GM18951 (cell line): ENCODE results near the gene MLYCD.

Experiments used
- POLR2A ChIP-seq: IDR thresholded peaks from 4 replicates; pipeline ENCODE4 v1.6.1; 2011; ENCODE audit warnings: mild to moderate bottlenecking; ENCODE audit not compliant: insufficient read length, insufficient read depth; ENCODE audit errors: extremely low read depth
- in situ Hi-C: fragments of 300-500 bp; cut with MboI; formaldehyde crosslinking; loops from one replicate; pipeline ENCODE4 v1.12.0; 2022; ENCODE audit warnings: low sequenced_read_pairs, mixed read lengths, inconsistent platforms; ENCODE audit not compliant: unreplicated experiment

Gene MLYCD

DNA sequence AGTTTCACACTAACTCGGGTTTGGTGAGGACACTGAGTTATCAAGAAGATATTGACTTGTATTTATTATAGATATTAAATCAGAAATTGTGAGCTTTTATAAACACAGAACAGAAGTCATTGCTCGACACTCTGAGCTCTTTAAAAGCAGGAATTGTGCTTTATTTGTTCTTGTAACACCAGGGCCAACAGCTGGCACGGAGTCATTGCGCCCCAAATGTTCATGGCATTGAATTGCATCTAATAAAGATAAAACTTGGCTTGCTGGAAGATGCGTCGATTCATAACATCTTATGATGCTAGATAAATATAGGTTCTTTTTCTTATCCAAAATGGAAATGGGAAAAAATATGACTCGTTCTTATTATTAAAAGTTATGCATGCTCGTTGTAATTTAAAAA is 11.8 kb upstream of the MLYCD start:
- in situ Hi-C loops: no loop called here
- TF ChIP-seq POLR2A: no peak

DNA sequence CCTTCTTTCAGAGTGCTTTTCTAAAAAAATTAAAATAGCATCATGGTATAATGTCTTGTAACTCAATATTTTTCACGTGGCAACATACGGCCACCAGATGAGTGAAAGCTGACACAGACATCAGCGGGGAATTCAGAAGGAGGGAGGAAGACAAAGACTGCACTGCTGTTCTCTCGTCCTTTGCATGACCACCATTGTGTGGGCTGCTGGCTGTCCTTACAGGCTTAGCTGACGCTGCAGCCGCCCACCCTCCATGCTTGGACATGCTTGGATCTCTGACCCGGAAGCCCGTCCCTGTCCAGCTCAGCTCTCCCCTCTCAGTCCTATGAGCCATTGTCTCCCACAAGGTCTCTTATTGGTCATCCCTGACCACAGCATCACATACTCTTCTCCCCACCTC is 11.4 kb upstream of the MLYCD start:
- in situ Hi-C loops: no loop called here
- TF ChIP-seq POLR2A: no peak

DNA sequence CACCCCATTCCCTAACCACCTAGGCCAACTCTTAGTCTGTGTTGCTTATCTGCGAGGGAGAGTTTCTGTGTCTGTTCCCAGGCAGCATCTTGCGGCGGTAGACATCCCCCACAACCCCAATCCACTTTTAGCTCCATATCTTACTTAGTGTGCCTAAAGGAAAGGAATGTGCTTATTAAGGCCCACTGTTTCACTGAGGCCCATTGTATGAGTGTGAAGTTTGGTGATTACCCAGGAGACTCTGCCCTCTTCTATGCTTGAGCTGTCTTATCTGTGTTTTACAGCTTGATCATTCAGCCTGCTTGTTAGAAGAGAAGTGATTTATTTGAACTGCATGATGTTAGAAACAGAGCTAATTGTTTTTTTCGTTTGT is 10.3 kb upstream of the MLYCD start:
- in situ Hi-C loops: no loop called here

GRCh38 chr16:83890359-83890758 is 8.6 kb upstream of the MLYCD start:
- in situ Hi-C loops: no loop called here
- TF ChIP-seq POLR2A: no peak

More for the DNA sequence above, 10.3 kb upstream of the MLYCD start:
- TF ChIP-seq POLR2A: no peak

- no peak for TF ChIP-seq POLR2A
- in situ Hi-C loops: no loop called here
These were observed 7.2 kb upstream of the MLYCD start for GRCh38 chr16:83891742-83892141.

- in situ Hi-C loops: no loop called here
- no peak for TF ChIP-seq POLR2A
These were observed 3.7 kb upstream of the MLYCD start for GRCh38 chr16:83895243-83895642.

- in situ Hi-C loops: no loop called here
- TF ChIP-seq POLR2A: no peak
These were observed 3.0 kb upstream of the MLYCD start for GRCh38 chr16:83895942-83896341.

DNA sequence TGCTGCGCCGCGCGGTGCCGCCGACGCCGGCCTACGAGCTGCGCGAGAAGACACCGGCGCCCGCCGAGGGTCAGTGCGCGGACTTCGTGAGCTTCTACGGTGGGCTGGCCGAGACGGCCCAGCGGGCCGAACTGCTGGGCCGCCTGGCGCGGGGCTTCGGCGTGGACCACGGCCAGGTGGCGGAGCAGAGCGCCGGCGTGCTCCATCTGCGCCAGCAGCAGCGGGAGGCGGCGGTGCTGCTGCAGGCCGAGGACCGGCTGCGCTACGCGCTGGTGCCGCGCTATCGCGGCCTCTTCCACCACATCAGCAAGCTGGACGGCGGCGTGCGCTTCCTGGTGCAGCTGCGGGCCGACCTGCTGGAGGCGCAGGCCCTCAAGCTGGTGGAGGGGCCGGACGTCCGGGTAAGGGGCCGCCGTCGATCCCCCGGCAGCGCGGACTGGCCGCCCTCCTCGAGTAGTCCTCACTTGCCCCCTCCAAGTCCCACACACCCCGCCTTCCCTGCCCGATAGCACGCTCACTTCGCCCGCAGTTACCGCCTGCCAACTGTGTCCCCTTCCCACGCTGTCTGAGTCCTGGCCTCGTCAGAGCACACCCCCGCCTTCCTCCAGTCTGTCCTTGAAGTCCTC is 470 bp downstream of the MLYCD start:
- in situ Hi-C loops: no loop called here

GRCh38 chr16:83899978-83900377 is 1.1 kb downstream of the MLYCD start:
- no peak for TF ChIP-seq POLR2A
- in situ Hi-C loops: no loop called here

More for the DNA sequence above, 470 bp downstream of the MLYCD start:
- no peak for TF ChIP-seq POLR2A

GRCh38 chr16:83900571-83900970 is 1.7 kb downstream of the MLYCD start:
- in situ Hi-C loops: no loop called here
- no peak for TF ChIP-seq POLR2A

DNA sequence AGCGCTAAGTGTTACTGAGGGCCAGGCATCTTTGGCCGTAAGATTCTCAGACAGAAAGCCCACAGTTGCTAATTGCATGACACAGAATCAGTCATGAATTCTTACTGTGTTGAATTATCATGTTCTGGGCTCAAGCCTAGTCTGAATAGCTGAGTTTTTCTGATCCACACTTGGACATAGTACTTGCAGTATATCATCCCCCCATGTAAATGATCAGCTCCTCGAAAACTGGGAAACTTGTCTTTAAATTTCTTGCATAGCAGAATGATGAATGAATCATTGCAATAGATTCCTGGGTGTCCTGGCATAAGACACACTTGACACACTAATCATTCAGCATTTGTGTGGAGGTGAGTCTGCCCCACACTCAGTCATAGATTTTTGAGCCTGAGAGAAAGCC is 2.2 kb downstream of the MLYCD start:
- in situ Hi-C loops: no loop called here
- TF ChIP-seq POLR2A: no peak

- no peak for TF ChIP-seq POLR2A
- in situ Hi-C loops: no loop called here
These were observed 4.8 kb downstream of the MLYCD start for GRCh38 chr16:83903751-83904150.

GRCh38 chr16:83906683-83907082 is 7.8 kb downstream of the MLYCD start:
- in situ Hi-C loops: no loop called here
- TF ChIP-seq POLR2A: no peak

GRCh38 chr16:83907111-83907510 is 8.2 kb downstream of the MLYCD start:
- in situ Hi-C loops: no loop called here
- TF ChIP-seq POLR2A: no peak
